Vagina (tissue), 2 donors: ENCODE data around the gene PTPRF.
A peak's percentile ranks its signal among the peaks of the same experiment; 100 is the strongest.

ENCODE experiments used
- POLR2AphosphoS5 ChIP-seq, 2 donors: sonication (generic); formaldehyde crosslinking; IDR thresholded peaks; one replicate each; pipeline ENCODE4 v1.9.0; 2017; ENCODE audit warnings: antibody characterized with exemption in 2 of 2, mild to moderate bottlenecking in 2 of 2, low read depth in 1 of 2; ENCODE audit not compliant: insufficient read depth in 1 of 2
- TF ChIP-seq, protein P1 (sequence below), 3 experiments: fragments of 450-650 bp in 2 of 3; fragments of 200-600 bp in 1 of 3; sonication (generic) in 1 of 3; IDR thresholded peaks; one replicate each; pipeline ENCODE4 v1.5.1; 2017 to 2019; ENCODE audit warnings: antibody characterized with exemption in 3 of 3, mild to moderate bottlenecking in 2 of 3, moderate library complexity in 2 of 3

DNA sequence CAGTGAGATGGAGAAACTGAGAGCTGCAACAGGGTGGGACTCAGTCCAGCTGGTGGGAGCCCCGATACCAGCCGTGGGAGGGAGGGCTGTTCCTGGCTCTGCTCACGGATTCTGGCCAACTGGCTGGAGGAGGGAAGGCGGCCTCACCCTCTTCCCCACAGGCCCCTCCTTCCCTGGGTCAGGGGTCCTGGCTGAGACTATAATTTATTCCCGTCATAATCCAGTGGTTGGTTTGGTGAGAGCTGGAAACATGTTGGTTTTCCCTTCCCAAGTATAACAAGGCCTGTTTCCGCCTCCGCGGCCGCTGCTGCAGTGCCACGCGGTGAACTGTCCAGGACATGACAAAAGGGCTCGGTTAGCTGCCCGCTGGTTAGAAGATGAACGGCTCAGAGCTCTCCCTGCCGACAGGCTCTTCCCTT lies 10.0 kb downstream of the PTPRF start:
- TF ChIP-seq, protein P1, sequence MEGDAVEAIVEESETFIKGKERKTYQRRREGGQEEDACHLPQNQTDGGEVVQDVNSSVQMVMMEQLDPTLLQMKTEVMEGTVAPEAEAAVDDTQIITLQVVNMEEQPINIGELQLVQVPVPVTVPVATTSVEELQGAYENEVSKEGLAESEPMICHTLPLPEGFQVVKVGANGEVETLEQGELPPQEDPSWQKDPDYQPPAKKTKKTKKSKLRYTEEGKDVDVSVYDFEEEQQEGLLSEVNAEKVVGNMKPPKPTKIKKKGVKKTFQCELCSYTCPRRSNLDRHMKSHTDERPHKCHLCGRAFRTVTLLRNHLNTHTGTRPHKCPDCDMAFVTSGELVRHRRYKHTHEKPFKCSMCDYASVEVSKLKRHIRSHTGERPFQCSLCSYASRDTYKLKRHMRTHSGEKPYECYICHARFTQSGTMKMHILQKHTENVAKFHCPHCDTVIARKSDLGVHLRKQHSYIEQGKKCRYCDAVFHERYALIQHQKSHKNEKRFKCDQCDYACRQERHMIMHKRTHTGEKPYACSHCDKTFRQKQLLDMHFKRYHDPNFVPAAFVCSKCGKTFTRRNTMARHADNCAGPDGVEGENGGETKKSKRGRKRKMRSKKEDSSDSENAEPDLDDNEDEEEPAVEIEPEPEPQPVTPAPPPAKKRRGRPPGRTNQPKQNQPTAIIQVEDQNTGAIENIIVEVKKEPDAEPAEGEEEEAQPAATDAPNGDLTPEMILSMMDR (IDR thresholded peaks at IDR 0.05), result no peak
- TF ChIP-seq POLR2AphosphoS5 (IDR thresholded peaks at IDR 0.05; ENCODE audit: insufficient read depth in 1 of 2, low read depth in 1 of 2), result peak; percentile 41 to 42
